ENCODE measurements around the gene RAB24.
"Not testable (repeated sequence)": the region's sequence is repeated elsewhere in the genome, so short reads cannot be mapped to it uniquely, and the experiment has no call there.

Gene RAB24

GRCh38 chr5:177291735-177292134 is 11.8 kb downstream of the RAB24 start:
- DNase-seq: no peak

DNA sequence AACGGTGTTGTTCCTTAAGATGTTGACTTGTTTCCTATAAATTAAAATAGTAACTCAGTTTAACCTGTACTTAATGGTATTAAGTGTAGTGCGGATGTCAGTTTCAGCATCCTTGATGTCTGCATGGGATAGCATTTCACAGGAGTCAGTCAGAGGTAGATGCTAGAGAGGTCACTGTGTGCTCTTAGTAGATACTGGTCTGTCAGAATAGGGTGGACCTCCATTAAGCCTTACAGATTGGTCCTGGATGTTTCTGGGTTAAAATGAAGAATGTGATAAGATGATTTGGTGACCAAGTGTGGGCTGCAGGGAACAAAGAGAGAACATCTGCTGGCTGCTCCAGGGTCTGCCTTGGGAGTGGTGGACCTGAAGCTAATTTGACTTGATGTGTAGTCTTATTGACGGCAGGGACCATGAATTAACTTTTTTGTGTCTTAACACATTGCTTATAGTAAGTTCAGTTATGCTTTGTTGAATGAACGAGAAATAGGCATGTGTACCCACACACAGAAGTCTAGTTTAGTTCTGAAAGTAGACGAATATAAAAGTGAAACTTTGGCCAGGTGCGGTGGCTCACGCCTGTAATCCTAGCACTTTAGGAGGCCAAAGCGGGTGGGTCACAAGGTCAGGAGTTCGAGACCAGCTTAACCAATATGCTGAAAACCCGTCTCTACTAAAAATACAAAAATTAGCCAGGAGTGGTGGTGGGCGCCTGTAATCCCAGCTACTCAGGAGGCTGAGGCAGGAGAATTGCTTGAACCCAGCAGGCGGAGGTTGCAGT is 12.5 kb downstream of the RAB24 start:
- no peak for DNase-seq

DNA sequence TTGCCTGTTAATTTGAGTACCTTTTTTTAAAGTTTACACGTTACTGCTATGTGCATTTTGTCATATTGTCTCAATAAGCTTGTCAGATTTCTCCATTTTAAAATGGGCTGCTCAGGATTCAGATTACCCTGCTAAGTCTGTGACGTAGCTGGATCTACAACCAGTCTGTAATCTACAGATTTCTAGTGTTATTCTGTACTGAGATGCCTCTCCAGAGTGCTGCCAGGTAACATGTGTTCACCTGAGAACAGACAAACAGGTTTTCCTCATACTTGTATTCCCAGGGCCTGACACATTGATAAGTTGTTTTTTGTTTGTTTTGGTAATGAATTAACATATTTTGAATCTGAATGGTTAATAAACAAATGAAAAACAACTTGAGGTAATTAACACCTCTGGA is 15.3 kb downstream of the RAB24 start:
- DNase-seq: no peak

DNA sequence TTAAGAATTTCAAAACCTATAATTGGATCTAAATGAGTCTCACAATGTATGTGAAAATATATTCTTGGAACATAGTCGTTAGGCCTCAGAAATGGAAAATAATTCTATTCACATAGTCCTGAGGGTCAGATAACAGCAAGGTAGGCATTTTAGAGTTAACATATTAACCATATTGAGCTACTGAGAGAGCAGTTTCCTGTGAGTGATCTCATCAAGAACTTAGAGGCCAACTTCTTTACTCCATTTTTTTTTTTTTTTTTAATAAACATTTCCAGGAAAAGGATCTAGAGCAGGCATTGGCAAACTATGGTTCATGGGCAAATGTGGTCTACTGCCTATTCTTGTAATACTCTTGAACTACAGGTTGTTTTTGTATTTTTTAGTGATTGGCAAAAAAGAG is 26.6 kb downstream of the RAB24 start:
- DNase-seq: no peak

DNA sequence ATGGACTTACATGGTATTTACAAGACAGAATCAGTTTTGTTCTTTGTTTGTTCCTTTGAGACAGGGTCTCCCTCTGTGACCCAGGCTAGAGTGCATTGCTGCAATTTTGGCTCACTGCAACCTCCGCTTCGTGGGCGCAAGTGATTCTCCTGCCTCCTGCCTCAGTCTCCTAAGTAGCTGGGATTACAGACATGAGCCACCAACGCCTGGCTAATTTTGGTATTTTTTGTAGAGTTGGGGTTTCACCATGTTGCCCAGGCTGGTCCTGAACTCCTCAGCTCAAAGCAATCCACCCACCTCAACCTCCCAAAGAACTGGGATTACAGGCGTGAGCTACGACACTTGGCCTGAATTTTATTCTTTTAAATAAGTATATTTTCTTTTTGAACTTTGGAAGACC is 27.6 kb downstream of the RAB24 start:
- DNase-seq: no peak

GRCh38 chr5:177271113-177271512 is 32.4 kb downstream of the RAB24 start:
- no peak for DNase-seq

DNA sequence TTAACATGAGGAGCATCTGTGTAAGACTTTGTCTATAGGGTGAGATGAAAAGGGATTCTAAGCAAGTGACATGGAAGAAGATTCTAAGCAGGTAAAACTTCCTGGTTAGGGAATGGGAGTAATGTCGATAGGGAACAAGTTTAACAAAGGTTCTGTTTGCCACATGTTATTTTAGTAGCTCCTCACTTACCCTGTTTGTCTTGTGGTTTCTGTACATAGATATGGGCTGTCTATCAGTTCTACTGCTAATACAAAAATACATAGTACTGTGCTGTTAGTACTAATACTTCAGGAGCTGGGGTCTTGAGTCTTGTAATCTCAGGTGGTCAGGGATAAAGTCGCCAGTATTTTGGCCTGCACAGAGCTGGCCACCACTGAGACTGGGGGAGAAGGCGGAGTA is 32.9 kb downstream of the RAB24 start:
- no peak for DNase-seq

GRCh38 chr5:177269976-177270375 is 33.5 kb downstream of the RAB24 start:
- no peak for DNase-seq

GRCh38 chr5:177269232-177269895 is 34.2 kb downstream of the RAB24 start:
- DNase-seq: no peak

- DNase-seq: no peak
Observed at GRCh38 chr5:177265395-177265794, 38.1 kb downstream of the RAB24 start.

DNA sequence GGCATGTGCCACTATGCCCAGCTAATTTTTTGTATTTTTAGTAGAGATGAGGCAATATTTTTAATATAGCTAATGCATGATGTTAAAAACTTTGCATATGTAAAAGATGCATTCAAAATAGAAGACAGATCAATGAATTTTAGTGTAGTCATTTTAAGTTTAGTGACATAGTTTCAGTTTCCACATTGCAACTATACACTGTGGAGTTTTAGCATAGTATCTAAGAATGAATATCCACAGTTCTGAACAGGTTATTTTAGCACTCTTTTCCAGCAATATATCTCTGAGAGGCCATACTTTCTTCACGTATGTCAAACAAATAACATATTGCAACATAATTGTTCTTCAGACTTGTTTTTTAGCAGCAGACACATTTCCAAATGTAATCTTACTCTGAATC is 39.3 kb downstream of the RAB24 start:
- DNase-seq: no peak

DNA sequence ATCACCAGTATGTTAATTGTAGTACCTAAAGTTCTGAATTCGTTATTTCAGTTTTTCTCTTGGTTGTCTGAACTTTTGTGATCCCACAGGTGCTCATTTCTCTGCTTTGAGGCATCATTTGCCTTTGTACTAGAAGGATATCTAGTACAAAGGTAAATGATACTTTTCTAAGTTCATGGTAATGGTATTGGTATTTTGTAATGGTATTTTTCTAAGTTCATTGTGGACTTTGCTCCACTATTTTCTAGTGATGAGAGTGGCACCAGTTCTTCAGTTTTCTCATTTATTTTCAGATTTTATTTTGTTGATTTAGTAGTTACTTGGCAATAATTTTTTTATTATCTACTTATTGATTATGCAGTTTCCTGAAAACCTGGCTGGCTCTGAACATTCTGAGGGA is 42.0 kb downstream of the RAB24 start:
- no peak for DNase-seq

DNA sequence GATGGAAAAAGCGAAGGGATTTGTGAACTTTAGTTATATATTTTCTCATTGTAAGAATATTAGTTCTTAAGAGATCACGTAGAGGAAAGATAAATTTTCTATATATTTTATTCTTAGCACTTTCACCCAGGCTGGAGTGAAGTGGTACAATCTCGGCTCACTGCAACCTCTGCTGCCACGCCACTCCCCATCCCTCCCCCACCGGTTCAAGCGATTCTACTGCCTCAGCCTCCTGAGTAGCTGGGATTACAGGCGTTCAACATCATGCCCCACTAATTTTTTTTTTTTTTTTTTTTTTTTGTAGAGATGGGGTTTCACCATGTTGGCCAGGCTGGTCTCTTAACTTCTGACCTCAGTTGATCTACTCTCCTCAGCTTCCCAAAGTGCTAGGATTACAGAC is 42.6 kb downstream of the RAB24 start:
- DNase-seq: no peak

DNA sequence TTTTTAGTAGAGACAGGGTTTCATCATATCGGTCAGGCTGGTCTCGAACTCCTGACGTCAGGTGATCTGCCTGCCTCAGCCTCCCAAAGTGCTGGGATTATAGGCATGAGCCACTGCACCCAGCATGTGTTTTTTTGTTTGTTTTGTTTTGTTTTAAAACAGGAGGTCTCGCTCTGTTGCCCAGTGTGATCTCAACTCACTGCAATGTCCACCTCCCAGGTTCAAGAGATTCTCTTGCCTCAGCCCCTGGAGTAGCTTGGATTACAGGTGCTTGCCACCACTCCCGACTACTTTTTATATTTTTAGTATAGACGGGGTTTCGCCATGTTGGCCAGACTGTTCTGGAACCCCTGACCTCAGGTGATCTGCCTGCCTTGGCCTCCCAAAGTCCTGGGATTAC is 44.8 kb downstream of the RAB24 start:
- DNase-seq: not testable (repeated sequence)

DNA sequence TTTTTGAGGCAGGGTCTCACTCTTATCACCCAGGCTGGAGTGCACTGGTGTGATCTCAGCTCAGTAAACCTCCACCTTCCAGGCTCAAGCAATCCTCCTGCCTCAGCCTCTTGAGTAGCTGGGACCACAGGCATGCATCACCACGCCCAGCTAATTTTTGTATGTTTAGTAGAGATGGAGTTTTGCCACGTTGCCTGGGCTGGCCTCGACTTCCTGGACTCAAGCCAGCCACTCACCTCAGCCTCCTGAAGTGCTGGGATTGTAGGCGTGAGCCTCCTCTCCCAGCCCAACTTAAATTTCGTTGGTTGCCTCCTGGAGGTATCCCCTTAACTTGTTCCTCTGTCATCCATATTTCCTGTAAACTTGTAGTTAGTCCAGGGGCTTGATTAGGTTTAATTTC is 47.2 kb downstream of the RAB24 start:
- DNase-seq: no peak

DNA sequence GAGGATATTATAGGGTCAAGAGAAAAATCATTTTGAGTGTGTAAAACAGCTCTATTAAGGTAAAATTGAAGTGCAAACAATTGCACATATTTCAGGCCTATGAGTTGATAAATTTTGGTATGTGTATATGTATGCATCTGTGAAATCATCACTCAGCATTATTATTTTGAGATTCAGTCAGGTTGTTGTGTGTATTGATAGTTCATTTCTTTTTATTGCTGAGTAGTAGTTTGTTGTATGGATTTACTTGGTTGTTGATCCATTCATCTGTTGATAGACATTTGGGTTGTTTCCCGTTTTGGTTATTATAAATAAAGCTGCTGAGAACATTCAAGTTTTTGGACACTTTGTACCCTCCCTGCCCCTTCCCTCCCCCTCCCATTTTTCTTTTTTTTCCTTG is 50.3 kb downstream of the RAB24 start:
- no peak for DNase-seq

Data from CD4-positive, alpha-beta T cell treated with Interleukin-15 for 1 hour (primary cell).